Muscle layer of colon (tissue), 2 donors: Measurements from ENCODE around the gene NGF.
"Not testable (repeated sequence)": the region's sequence is repeated elsewhere in the genome, so short reads cannot be mapped to it uniquely, and the experiment has no call there.

Experiments
- H3K27ac ChIP-seq: one replicate; pipeline ENCODE4 v1.7.0; 2013; ENCODE audit warnings: low read depth, mild to moderate bottlenecking, low read length, moderate library complexity
- H3K27me3 ChIP-seq, 2 donors: one replicate each; pipeline ENCODE4 v1.7.0; 2013; ENCODE audit warnings: low read length in 2 of 2, mild to moderate bottlenecking in 2 of 2; ENCODE audit not compliant: insufficient read depth in 2 of 2, control insufficient read depth in 1 of 2
- H3K36me3 ChIP-seq: one replicate; pipeline ENCODE4 v1.7.0; 2013; ENCODE audit warnings: mild to moderate bottlenecking, low read length; ENCODE audit not compliant: insufficient read depth
- H3K4me1 ChIP-seq: one replicate; pipeline ENCODE4 v1.7.0; 2013; ENCODE audit warnings: mild to moderate bottlenecking, low read length; ENCODE audit not compliant: insufficient read depth
- H3K4me3 ChIP-seq, 2 donors: one replicate each; pipeline ENCODE4 v1.7.0; 2013; ENCODE audit warnings: low read length in 2 of 2, low read depth in 1 of 2, mild to moderate bottlenecking in 1 of 2, moderate library complexity in 1 of 2
- H3K9ac ChIP-seq: one replicate; pipeline ENCODE4 v1.7.0; 2013; ENCODE audit warnings: low read length
- H3K9me3 ChIP-seq: one replicate; pipeline ENCODE4 v1.7.0; 2013; ENCODE audit warnings: mild to moderate bottlenecking, low read length
- donor health status: abdominal sarcoma.
- donor health status: Adenocarcinoma of cecum.

The NGF gene

DNA sequence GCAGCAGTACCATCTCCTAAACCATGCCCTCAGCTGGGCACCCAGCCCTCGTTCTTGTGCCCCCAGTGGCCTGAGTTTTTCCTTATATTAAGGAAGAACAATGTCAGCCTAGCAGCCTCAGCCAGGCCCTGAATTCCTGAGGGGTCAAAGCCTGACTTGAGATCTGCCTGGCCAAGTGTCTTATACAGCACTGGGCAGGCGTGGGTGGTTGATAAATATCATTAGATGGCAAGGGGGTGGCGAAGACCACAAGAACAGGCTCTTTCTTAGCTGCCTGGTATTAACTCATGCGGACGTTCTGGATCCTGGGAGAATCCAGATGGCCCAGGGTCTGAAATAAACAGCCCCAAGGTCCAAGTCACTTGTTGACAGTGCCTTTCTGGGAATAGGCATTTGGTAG is 18.3 kb downstream of the NGF start:
- H3K4me1 ChIP-seq, result no peaks in the 10 kb centered on the region
- H3K36me3 ChIP-seq, result no peaks in the 10 kb centered on the region
- H3K27ac ChIP-seq, result no peak overlapping the region
- H3K9me3 ChIP-seq, result no peaks in the 10 kb centered on the region
- no peaks in the 10 kb centered on the region for H3K27me3 ChIP-seq
- no peak overlapping the region for H3K9ac ChIP-seq
- H3K4me3 ChIP-seq, result no peak overlapping the region

DNA sequence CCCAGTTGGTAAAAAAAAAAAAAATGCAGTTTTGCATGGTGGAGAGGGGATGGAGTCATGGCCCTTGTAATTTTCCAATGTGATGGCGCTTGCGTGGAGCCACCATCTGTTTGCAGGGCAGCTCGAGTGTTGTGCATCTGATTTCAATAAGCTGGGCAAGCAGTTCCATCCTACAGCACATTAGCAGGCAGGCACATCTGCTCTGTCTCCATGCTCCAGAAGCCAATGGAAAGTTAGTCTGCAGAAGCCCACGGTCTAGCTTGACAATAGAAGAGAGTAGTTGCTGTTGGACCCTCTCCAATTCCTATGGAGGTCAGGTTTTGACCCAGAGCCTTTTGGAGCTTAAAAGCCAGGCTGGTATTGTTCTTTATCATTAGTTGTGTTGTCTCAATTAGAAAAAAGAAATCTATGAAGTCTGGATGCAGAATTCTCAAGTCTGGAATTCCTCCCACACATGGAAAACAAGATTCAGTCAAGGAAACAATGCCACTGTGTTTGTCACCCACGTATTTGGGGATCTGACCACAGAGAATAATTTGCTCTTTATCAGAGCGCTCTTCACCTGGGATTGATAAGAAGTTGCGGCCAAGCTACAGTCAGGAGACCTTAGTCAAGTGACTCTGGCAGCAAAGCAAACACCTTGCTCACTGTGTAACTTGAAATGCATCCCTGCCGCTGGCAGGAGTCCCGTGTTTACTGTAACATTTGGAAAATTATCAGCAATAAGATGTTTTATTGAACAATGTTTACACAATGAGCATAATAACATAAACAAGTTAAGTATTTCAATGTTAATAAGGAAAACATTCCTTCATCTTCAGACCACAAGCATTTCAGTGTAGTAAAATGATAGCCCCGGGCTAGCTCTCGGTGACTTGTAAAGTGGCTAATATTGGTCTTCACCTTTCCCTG is 20.7 kb downstream of the NGF start:
- H3K27ac ChIP-seq, result no peak overlapping the region
- H3K4me3 ChIP-seq, result no peak overlapping the region
- H3K36me3 ChIP-seq, result no peaks in the 10 kb centered on the region
- H3K9me3 ChIP-seq, result no peaks in the 10 kb centered on the region
- no peaks in the 10 kb centered on the region for H3K27me3 ChIP-seq
- no peaks in the 10 kb centered on the region for H3K4me1 ChIP-seq
- H3K9ac ChIP-seq, result no peak overlapping the region

DNA sequence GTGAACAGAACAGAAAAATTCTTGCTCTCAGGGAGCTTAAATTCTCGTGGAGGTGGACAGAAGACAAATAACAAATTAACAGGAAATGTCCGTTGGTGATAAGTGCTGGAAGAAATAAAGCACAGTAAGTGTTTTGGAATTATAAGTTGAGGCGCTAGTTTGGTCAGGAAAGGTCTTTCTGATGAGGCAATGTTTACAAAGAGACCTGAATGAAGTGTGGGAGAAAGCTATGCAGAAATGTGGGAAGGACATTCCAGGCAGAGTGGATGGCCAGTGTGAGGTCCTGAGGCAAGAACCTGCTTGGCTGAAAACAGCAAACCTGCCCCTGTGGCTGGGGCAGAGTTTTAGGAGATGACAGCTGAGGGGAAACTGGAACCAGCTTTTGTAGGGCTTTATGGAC is 23.3 kb downstream of the NGF start:
- Histone ChIP-seq H3K27ac (no peak overlapping the region), H3K9ac (no peak overlapping the region), H3K4me1 (no peaks in the 10 kb centered on the region), H3K27me3 (no peaks in the 10 kb centered on the region), H3K36me3 (no peaks in the 10 kb centered on the region), H3K4me3 (no peak overlapping the region), H3K9me3 (no peaks in the 10 kb centered on the region)

DNA sequence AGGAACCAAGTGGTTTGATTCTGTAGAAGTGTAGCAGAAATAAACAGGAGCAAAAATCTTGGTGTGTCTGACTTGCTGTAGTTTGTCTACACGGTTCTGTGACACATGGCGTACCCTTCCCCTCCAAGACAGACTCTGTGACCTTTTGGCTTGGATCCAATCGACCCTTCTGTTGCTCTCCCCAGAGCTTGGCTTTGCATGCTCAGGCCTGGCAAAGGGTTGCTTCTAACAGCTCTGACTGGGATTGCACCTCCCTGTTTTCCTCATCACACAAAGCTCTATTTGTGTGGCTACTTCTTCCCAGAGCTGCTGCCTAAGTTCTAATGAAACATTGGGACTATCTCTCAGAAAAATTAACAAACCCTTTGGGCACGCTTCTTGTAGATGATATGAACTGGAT is 24.0 kb downstream of the NGF start:
- Histone ChIP-seq H3K27ac (no peak overlapping the region), H3K4me1 (no peaks in the 10 kb centered on the region), H3K36me3 (no peaks in the 10 kb centered on the region), H3K9ac (no peak overlapping the region), H3K27me3 (no peaks in the 10 kb centered on the region), H3K4me3 (no peak overlapping the region), H3K9me3 (no peaks in the 10 kb centered on the region)

DNA sequence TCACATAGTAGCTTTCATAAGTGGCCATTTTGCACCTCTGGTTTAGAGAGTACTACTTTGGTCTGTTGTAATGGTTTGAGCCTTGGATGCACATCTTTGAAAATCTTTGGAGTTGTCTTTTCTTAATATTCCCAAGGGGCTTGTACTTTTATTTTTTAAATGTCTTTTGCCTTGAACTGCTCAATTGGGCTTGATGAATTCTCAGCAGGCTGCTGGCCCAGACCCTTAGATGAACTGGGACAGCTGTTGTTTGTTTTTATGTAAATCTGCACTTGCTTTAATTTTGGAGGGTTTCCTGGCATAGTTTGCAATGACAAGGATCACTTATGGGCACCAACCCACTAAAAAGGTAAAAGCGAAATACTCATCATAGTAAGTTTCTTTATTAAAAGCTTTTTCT is 24.9 kb downstream of the NGF start:
- H3K27ac ChIP-seq, result no peak overlapping the region
- H3K4me3 ChIP-seq, result no peak overlapping the region
- no peaks in the 10 kb centered on the region for H3K4me1 ChIP-seq
- H3K9me3 ChIP-seq, result no peaks in the 10 kb centered on the region
- H3K36me3 ChIP-seq, result no peaks in the 10 kb centered on the region
- H3K27me3 ChIP-seq, result no peaks in the 10 kb centered on the region
- no peak overlapping the region for H3K9ac ChIP-seq

DNA sequence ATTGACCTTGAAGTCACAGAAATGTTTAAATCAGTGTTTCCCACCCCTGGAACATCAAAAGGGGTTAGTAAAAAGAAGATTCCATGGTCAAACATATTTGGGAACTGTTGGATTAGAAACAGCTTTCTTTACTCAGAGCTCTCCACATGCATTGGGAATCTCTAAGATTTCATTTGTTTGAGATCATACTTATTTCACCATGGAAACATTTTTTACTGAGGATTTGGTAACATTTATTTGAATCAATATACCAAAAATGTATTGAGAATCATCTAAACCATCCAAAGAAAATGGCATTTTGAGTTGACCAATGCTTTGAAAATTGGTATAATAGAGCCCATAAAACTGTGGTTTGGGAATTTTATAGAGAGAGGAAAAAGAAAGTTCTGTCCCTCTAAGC is 25.3 kb downstream of the NGF start:
- Histone ChIP-seq H3K36me3 (no peaks in the 10 kb centered on the region), H3K4me3 (no peak overlapping the region), H3K9me3 (no peaks in the 10 kb centered on the region), H3K4me1 (no peaks in the 10 kb centered on the region), H3K27me3 (no peaks in the 10 kb centered on the region), H3K27ac (no peak overlapping the region), H3K9ac (no peak overlapping the region)

DNA sequence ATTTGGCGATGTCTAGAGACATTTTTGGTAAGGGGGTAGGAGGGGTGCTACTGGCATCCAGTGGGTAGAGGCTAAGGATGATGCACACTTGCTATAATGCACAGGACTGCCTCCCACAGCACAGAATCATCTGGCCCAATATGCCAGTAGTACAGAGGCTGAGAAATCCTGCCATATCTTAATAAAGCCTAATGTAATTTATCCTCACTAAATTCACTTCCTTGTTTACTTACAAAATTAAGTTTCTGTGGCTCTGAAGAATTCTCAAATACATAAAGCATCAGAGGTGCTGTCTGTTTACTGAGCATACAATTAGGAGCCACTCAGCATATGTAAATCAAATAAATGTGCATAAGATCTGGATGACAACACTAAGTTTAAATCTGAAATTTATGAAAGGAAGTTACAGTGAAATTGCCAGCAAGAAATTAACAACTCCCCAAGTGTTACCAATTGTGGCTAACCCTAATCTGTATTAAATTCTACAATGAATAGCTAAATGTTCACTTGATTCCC is 26.5 kb downstream of the NGF start:
- H3K27ac ChIP-seq, result no peak overlapping the region
- no peaks in the 10 kb centered on the region for H3K27me3 ChIP-seq
- H3K9me3 ChIP-seq, result no peaks in the 10 kb centered on the region
- H3K4me3 ChIP-seq, result no peak overlapping the region
- H3K4me1 ChIP-seq, result no peaks in the 10 kb centered on the region
- no peaks in the 10 kb centered on the region for H3K36me3 ChIP-seq
- no peak overlapping the region for H3K9ac ChIP-seq

DNA sequence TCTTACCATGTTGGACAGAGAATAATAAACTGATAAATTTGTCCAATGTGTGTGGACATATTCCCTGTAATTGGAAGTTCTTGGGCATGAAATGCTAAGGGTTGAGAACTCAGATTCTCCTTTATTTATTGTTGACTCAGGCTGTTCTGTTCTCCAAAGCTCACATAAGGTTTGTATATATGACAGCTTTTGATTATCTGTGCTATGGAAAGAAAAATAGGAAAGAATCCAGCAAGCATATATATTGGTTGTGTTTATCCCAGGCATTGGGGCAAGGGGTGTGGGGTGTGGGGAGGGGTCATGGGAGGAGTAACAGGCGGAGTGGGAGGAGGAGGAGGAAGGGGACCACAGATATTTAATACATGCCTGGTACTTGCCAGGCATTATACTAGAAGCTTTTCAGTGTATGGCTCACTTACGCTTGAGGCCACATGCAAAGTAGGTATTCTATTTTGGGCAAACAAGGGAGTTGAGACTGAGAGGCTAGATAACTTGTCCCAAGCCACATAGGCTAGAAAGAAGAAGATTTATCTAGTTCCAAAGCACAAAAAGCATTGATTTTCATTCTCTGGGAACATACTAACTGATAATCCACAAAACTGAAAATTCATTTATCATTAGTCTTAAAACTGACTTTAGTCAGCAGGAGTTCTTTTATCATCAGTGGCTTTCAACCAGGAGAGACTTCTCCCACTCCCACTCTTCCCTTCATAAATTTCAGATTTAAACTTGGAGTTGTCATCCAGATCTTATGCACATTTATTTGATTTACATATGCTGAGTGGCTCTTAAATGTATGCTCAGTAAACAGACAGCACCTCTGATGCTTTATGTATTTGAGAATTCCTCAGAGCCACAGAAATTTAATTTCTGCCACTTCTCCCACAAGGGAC is 27.2 kb downstream of the NGF start:
- H3K4me1 ChIP-seq, result no peaks in the 10 kb centered on the region
- no peaks in the 10 kb centered on the region for H3K36me3 ChIP-seq
- no peaks in the 10 kb centered on the region for H3K27me3 ChIP-seq
- H3K9me3 ChIP-seq, result no peaks in the 10 kb centered on the region
- no peak overlapping the region for H3K9ac ChIP-seq
- no peak overlapping the region for H3K27ac ChIP-seq
- H3K4me3 ChIP-seq, result no peak overlapping the region

DNA sequence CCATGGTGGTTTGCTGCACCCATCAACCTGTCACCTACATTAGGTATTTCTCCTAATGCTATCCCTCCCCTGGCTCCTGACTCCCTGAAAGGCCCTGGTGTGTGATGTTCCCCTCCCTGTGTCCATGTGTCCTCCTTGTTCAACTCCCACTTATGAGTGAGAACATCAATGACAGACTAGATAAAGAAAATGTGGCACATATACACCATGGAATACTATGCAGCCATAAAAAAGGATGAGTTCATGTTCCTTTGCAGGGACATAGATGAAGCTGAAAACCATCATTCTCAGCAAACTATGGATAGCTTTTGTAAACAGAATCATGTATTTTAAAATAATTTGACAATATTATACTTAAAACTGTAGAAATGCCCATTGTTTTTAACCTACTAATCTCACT is 28.5 kb downstream of the NGF start:
- not testable (repeated sequence) for H3K27me3 ChIP-seq, H3K9me3 ChIP-seq, H3K36me3 ChIP-seq, H3K9ac ChIP-seq, H3K27ac ChIP-seq, H3K4me1 ChIP-seq, H3K4me3 ChIP-seq

DNA sequence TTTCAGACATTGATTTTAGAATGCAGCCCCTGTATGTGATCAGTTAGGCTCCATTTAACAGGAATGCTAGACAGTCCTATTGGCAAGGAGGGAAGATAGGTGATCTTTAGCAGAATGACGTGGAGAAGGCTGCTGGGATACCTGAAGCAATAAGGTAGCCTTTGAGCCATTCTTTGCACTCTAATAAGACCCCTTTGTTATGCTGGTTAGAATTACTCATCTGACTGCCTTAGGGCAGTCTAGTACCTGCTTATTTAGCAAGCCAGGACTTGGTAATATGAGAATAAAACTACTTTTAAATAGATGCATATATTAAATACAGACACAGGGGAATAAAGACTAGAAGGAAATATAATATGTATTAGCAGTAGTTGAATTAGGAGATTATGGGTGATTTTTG is 29.1 kb downstream of the NGF start:
- no peaks in the 10 kb centered on the region for H3K27me3 ChIP-seq
- H3K9me3 ChIP-seq, result no peaks in the 10 kb centered on the region
- H3K27ac ChIP-seq, result no peak overlapping the region
- no peak overlapping the region for H3K9ac ChIP-seq
- H3K4me3 ChIP-seq, result no peak overlapping the region
- no peaks in the 10 kb centered on the region for H3K4me1 ChIP-seq
- no peaks in the 10 kb centered on the region for H3K36me3 ChIP-seq

DNA sequence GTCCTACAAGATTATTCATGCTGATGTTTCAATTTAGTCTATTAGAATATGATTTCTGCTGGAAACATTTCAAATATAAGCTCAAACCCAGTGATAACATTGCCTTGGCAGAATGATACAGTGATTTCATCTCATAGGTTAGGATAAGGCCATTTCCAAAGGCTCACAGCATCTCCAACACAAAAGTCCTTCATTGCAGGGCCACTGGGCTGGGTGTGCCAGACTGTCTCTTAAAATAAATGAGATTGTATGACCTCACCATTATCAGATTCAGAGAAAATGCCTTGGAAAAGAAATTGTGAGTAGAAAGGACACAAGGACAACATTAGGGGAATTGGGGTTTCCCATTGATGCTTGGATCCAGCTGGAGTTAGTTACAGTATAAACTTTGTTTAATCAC is 30.4 kb downstream of the NGF start:
- Histone ChIP-seq H3K36me3 (no peaks in the 10 kb centered on the region), H3K9me3 (no peaks in the 10 kb centered on the region), H3K27ac (no peak overlapping the region)

More for the DNA sequence above, 30.4 kb downstream of the NGF start:
- no peak overlapping the region for H3K4me3 ChIP-seq
- no peaks in the 10 kb centered on the region for H3K27me3 ChIP-seq
- no peak overlapping the region for H3K9ac ChIP-seq
- H3K4me1 ChIP-seq, result peaks cover under 1% of the 10 kb centered on the region
